Breast epithelium (tissue), 3 donors: ENCODE measurements around the gene NFIB.

ENCODE experiments used
- CTCF ChIP-seq, 3 donors: fragments of 450-650 bp; IDR thresholded peaks; one replicate each; pipeline ENCODE4 v1.5.1; 2016 to 2017; ENCODE audit warnings: antibody characterized with exemption in 3 of 3, mild to moderate bottlenecking in 3 of 3, moderate library complexity in 3 of 3
- POLR2AphosphoS5 ChIP-seq, 3 donors: sonication (generic); formaldehyde crosslinking; IDR thresholded peaks; one replicate each; pipeline ENCODE4 v1.6.1; 2017; ENCODE audit warnings: antibody characterized with exemption in 3 of 3

GRCh38 chr9:14066831-14067230 is 247.1 kb downstream of the NFIB start:
- TF ChIP-seq POLR2AphosphoS5 (IDR thresholded peaks at IDR 0.05) (no peak), CTCF (IDR thresholded peaks at IDR 0.05) (no peak)
